ENCODE results near the gene KSR1.

DNA sequence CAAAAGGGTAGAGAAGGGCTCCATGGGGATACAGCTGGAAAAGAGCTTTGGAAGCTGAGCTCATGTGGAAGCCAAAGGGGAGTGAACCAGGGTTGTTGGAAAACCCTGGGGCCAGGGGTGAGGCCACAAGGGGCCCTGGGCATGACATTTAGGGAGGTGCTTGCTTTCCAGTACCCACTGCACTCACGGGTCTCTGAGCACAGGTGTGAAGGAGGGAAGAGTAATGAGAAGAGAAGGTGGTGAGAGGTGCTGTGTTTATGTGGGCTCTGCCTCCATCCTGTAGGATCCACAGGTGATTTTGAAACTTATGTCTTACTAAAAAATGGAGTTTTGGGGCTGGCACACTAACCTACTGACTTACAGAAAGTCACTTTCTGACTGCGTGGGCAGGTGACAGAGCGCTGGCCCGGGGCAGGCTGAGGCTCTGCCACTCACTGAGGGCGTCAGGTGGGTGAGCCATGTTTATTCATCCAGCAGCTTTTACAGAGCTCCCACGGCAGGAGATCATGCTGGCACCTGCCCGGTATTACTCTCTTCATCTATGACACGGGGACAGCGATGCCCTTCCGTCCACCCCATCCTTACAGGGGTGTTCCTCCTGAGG, 18.9 kb downstream of the KSR1 start:
- TF ChIP-seq CTCF (conservative IDR thresholded peaks at IDR 0.05 in 1 of 2, IDR thresholded peaks at IDR 0.05 in 1 of 2; ENCODE audit: low read depth in 1 of 2, low read length in 2 of 2) (no peak), EZH2 (IDR thresholded peaks at IDR 0.05; ENCODE audit: low read length, missing control alignments) (no peak)
